Sigmoid colon (tissue), 4 donors: Measurements from ENCODE around the gene ANG.

Experiments used
- CTCF ChIP-seq, 4 experiments: fragments of 450-650 bp in 3 of 4; fragments of 200-600 bp in 1 of 4; IDR thresholded peaks; one replicate each; pipeline ENCODE4 v1.5.1; 2016 to 2019; ENCODE audit warnings: antibody characterized with exemption in 4 of 4, mild to moderate bottlenecking in 3 of 4, moderate library complexity in 2 of 4
- EP300 ChIP-seq, 4 donors: sonication (generic); formaldehyde crosslinking; IDR thresholded peaks; one replicate each; pipeline ENCODE4 v1.6.1; 2017; ENCODE audit warnings: antibody characterized with exemption in 4 of 4

DNA sequence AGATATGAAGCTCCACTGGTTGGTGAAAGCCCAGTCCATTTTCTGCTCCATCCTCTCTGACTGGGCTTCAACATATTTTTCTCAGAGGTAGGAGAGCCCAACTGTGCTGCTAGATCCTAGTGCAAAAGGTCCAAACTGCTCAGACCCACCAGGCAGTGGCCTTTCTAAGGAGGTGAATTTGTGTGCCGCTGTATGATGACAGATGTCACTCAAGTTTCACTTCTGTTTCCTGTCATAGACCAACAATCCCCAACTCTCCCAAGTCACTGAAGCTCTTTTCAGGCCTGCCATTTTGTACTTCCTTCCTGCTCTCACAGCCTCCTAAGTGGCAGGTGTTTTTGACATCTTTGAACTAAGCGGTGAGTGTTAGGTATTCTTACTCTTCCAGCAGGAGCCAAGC is 20.6 kb upstream of the ANG start:
- TF ChIP-seq EP300 (IDR thresholded peaks at IDR 0.05) = no peak
- no peak for TF ChIP-seq CTCF (IDR thresholded peaks at IDR 0.05)
